Mucosa of rectum (tissue), 2 donors: Measurements from ENCODE around the gene CACUL1.

ENCODE experiments used
- H3K27ac ChIP-seq, 2 donors: one replicate each; pipeline ENCODE4 v1.7.0; 2013; ENCODE audit warnings: inconsistent platforms in 2 of 2, low read depth in 2 of 2, low read length in 2 of 2
- H3K27me3 ChIP-seq, 2 donors: one replicate each; pipeline ENCODE4 v1.7.0; 2013; ENCODE audit warnings: low read length in 2 of 2; ENCODE audit not compliant: control insufficient read depth in 2 of 2, insufficient read depth in 2 of 2
- H3K36me3 ChIP-seq, 2 donors: one replicate each; pipeline ENCODE4 v1.7.0; 2013; ENCODE audit warnings: low read length in 2 of 2; ENCODE audit not compliant: control insufficient read depth in 2 of 2, insufficient read depth in 2 of 2
- H3K4me1 ChIP-seq, 2 donors: one replicate each; pipeline ENCODE4 v1.7.0; 2013; ENCODE audit warnings: low read length in 2 of 2, mild to moderate bottlenecking in 1 of 2; ENCODE audit not compliant: control insufficient read depth in 2 of 2, insufficient read depth in 2 of 2
- H3K4me3 ChIP-seq, 2 donors: one replicate each; pipeline ENCODE4 v1.7.0; 2013; ENCODE audit warnings: low read length in 2 of 2
- H3K9ac ChIP-seq, 2 donors: one replicate each; pipeline ENCODE4 v1.7.0; 2013; ENCODE audit warnings: low read length in 2 of 2, low read depth in 1 of 2, mild to moderate bottlenecking in 1 of 2
- H3K9me3 ChIP-seq, 2 donors: one replicate each; pipeline ENCODE4 v1.7.0; 2013; ENCODE audit warnings: low read length in 2 of 2; ENCODE audit not compliant: control insufficient read depth in 2 of 2
- donor health status: healthy.
- donor health status: Normal muscosa, but diverticular disease.

Gene CACUL1

GRCh38 chr10:118769898-118770600 is 15.3 kb upstream of the CACUL1 start:
- Histone ChIP-seq H3K4me1 (no peaks in the 10 kb centered on the region), H3K27me3 (no peaks in the 10 kb centered on the region), H3K9me3 (no peaks in the 10 kb centered on the region), H3K4me3 (no peak overlapping the region), H3K27ac (no peak overlapping the region), H3K9ac (no peak overlapping the region), H3K36me3 (no peaks in the 10 kb centered on the region)

- no peaks in the 10 kb centered on the region for H3K9me3 ChIP-seq
- H3K27me3 ChIP-seq, result no peaks in the 10 kb centered on the region
- H3K27ac ChIP-seq, result no peak overlapping the region
- H3K4me1 ChIP-seq, result no peaks in the 10 kb centered on the region
- H3K4me3 ChIP-seq, result no peak overlapping the region
- no peak overlapping the region for H3K9ac ChIP-seq
- no peaks in the 10 kb centered on the region for H3K36me3 ChIP-seq
These were observed 13.5 kb upstream of the CACUL1 start for GRCh38 chr10:118768041-118768919.

- Histone ChIP-seq H3K9me3 (no peaks in the 10 kb centered on the region), H3K9ac (no peak overlapping the region), H3K4me1 (no peaks in the 10 kb centered on the region), H3K27ac (no peak overlapping the region), H3K4me3 (no peak overlapping the region), H3K27me3 (peaks cover 0 to 1% of the 10 kb centered on the region in 2 donors), H3K36me3 (no peaks in the 10 kb centered on the region)
These were observed 12.7 kb upstream of the CACUL1 start for GRCh38 chr10:118767297-118768040.

GRCh38 chr10:118764195-118764594 is 9.4 kb upstream of the CACUL1 start:
- no peaks in the 10 kb centered on the region for H3K36me3 ChIP-seq
- H3K9me3 ChIP-seq, result no peaks in the 10 kb centered on the region
- H3K9ac ChIP-seq, result no peak overlapping the region
- peaks cover 0 to 1% of the 10 kb centered on the region in 2 donors for H3K27me3 ChIP-seq
- no peak overlapping the region for H3K27ac ChIP-seq
- H3K4me3 ChIP-seq, result no peak overlapping the region
- no peaks in the 10 kb centered on the region for H3K4me1 ChIP-seq

- Histone ChIP-seq H3K4me3 (no peak overlapping the region), H3K27me3 (peaks cover 0 to 1% of the 10 kb centered on the region in 2 donors), H3K27ac (no peak overlapping the region), H3K36me3 (no peaks in the 10 kb centered on the region), H3K4me1 (no peaks in the 10 kb centered on the region), H3K9ac (no peak overlapping the region), H3K9me3 (no peaks in the 10 kb centered on the region)
These were observed 8.6 kb upstream of the CACUL1 start for GRCh38 chr10:118763202-118763988.

- no peak overlapping the region for H3K27ac ChIP-seq
- peaks cover 2 to 4% of the 10 kb centered on the region in 2 donors for H3K4me1 ChIP-seq
- H3K4me3 ChIP-seq, result no peak overlapping the region
- H3K9ac ChIP-seq, result no peak overlapping the region
- H3K36me3 ChIP-seq, result no peaks in the 10 kb centered on the region
- peaks cover 0 to 1% of the 10 kb centered on the region in 2 donors for H3K27me3 ChIP-seq
- no peaks in the 10 kb centered on the region for H3K9me3 ChIP-seq
These were observed 5.5 kb upstream of the CACUL1 start for GRCh38 chr10:118760265-118760664.

GRCh38 chr10:118758449-118758848 is 3.7 kb upstream of the CACUL1 start:
- Histone ChIP-seq H3K36me3 (no peaks in the 10 kb centered on the region), H3K4me3 (no peak overlapping the region), H3K9ac (no peak overlapping the region), H3K4me1 (peaks cover 5 to 12% of the 10 kb centered on the region in 2 donors), H3K9me3 (no peaks in the 10 kb centered on the region), H3K27me3 (peaks cover 0 to 1% of the 10 kb centered on the region in 2 donors), H3K27ac (no peak overlapping the region)

GRCh38 chr10:118754229-118754555 is 578 bp downstream of the CACUL1 start:
- Histone ChIP-seq H3K9ac (peak overlapping the region; percentile 88 to 95), H3K4me1 (peaks cover 13 to 21% of the 10 kb centered on the region in 2 donors)

GRCh38 chr10:118753331-118754228 is 1.2 kb downstream of the CACUL1 start:
- H3K27me3 ChIP-seq, result no peaks in the 10 kb centered on the region
- H3K9ac ChIP-seq, result peak overlapping the region; percentile 88 to 95
- H3K4me3 ChIP-seq, result peak overlapping the region; percentile 94 to 96
- H3K9me3 ChIP-seq, result no peaks in the 10 kb centered on the region
- no peaks in the 10 kb centered on the region for H3K36me3 ChIP-seq
- H3K4me1 ChIP-seq, result peaks cover 13 to 21% of the 10 kb centered on the region in 2 donors
- H3K27ac ChIP-seq, result peak overlapping the region; percentile 84 to 89

More at GRCh38 chr10:118754229-118754555, 578 bp downstream of the CACUL1 start:
- Histone ChIP-seq H3K9me3 (no peaks in the 10 kb centered on the region), H3K4me3 (peak overlapping the region; percentile 94 to 96), H3K27me3 (no peaks in the 10 kb centered on the region), H3K36me3 (no peaks in the 10 kb centered on the region), H3K27ac (peak overlapping the region; percentile 84 to 89)
